Heart left ventricle (tissue), 16 donors: Measurements from ENCODE around the gene AP3B1. TPM values are rescaled to one million over a fixed set of nuclear protein-coding genes. Genes with fewer than 3 reads are reported as not detected.
A peak's percentile ranks its signal among the peaks of the same experiment; 100 is the strongest.

Experiments used
- ATAC-seq, 4 donors: fragments of 200-7000 bp; cut with Tn5 transposase; one replicate each; pipeline ENCODE4 v1.9.1; 2020 to 2022; ENCODE audit warnings: moderate library complexity in 4 of 4, mild to moderate bottlenecking in 3 of 4, moderate number of reproducible peaks in 1 of 4
- DNase-seq, 5 donors: peaks; one replicate each; pipeline ENCODE4 v3.0.0-alpha.2; 2020
- H3K27ac ChIP-seq, 12 donors: fragments of 200-600 bp; sonication (generic) in 4 of 12; one replicate each; pipeline versions ENCODE4 v1.5.0 to v1.8.0; 2016 to 2022; ENCODE audit warnings: mild to moderate bottlenecking in 2 of 12
- H3K27me3 ChIP-seq, 9 donors: fragments of 200-600 bp; sonication (generic) in 2 of 9; one replicate each; pipeline versions ENCODE4 v1.5.1 to v1.8.0; 2016 to 2022; ENCODE audit warnings: mild to moderate bottlenecking in 3 of 9
- H3K36me3 ChIP-seq, 9 donors: fragments of 200-600 bp; sonication (generic) in 2 of 9; one replicate each; pipeline versions ENCODE4 v1.5.0 to v1.8.0; 2018 to 2022; ENCODE audit warnings: mild to moderate bottlenecking in 2 of 9
- H3K4me1 ChIP-seq, 12 donors: fragments of 200-600 bp; sonication (generic) in 4 of 12; one replicate each; pipeline versions ENCODE4 v1.5.0 to v1.8.0; 2016 to 2022; ENCODE audit warnings: mild to moderate bottlenecking in 3 of 12
- H3K4me3 ChIP-seq, 12 donors: fragments of 200-600 bp; sonication (generic) in 4 of 12; one replicate each; pipeline versions ENCODE4 v1.5.0 to v1.8.0; 2017 to 2022; ENCODE audit warnings: mild to moderate bottlenecking in 9 of 12, moderate library complexity in 4 of 12
- H3K9me3 ChIP-seq, 12 donors: fragments of 200-600 bp; sonication (generic) in 4 of 12; one replicate each; pipeline versions ENCODE4 v1.5.0 to v1.8.0; 2016 to 2022; ENCODE audit warnings: mild to moderate bottlenecking in 1 of 12
- POLR2A ChIP-seq, 2 donors: fragments of 450-650 bp; IDR thresholded peaks; one replicate each; pipeline ENCODE4 v1.6.1; 2017; ENCODE audit warnings: antibody characterized with exemption in 2 of 2, mild to moderate bottlenecking in 2 of 2, moderate library complexity in 2 of 2
- WGBS, 4 donors: extraction: QIAGEN DNeasy Blood & Tissue Kit in 2 of 4; methylation state at CpG; one replicate each; pipeline versions ENCODE4 v1.1.5 to v1.1.7; 2013 to 2018; 5-methylcytosine and 5-hydroxymethylcytosine counted together
- intact Hi-C, 10 donors: fragments of 100-400 bp; cut with DNase I; formaldehyde crosslinking; loops; one replicate each; pipeline versions ENCODE4 v1.11.1 to v1.14.2; 2022
- polyA plus RNA-seq, 2 donors: library from polyadenylated mRNA; stranded (reverse); fragments of 200-250 nt; gene quantifications; one replicate each; pipeline ENCODE4 v1.2.3, GENCODE V29; 2013
- total RNA-seq, 9 donors: library from RNA; depleted of rRNA in 2 of 9; stranded (reverse); fragments of >200 nt in 2 of 9; fragmentation: NEBNext Ultra II Directional in 3 of 9; extraction: Animal tissue kit (Norgen Biotek cat#: 25700) in 3 of 9; gene quantifications; one replicate each; pipeline versions ENCODE4 v1.1.0 to v1.2.4, GENCODE V29; 2016 to 2023
- TF ChIP-seq, protein P1 (sequence below), 12 donors: fragments of 200-600 bp; sonication (generic) in 4 of 12; IDR thresholded peaks; one replicate each; pipeline versions ENCODE4 v1.5.0 to v1.8.0; 2018 to 2022; ENCODE audit warnings: antibody characterized with exemption in 12 of 12, mild to moderate bottlenecking in 5 of 12
- donor health status: ischemic (EF 13 %, LVEDD 7.1; RV severe dilation, severe dysfunction).
- donor health status: healthy with polysubstance abuse.
- donor health status: DM: no; HTN: yes; CAD: no.
- donor health status: DM: no; HTN: no; CAD: no.
- donor health status: ischemic (EF 25% LVEDD 6.9; RV normal size, moderate dysfunction).
- donor health status: ischemic (EF 25% LVEDD 5.7; RV mildly dilated, moderate dysfunction).
- donor health status: healthy.
- donor health status: DM: yes; HTN: yes; CAD: no.
- donor health status: ischemic (EF 35%, LVEDD 5.7; RV mildly dilated, moderate dysfunction).
- donor health status: nonischemic (EF 11% LVEDD 7.7; RV severe dilation, severe dysfunction).
- donor health status: DM: yes; HTN: yes; CAD: no.
- donor health status: PGD.
- donor health status: ischemic (EF 29% LVEDD 5.4; RV normal size, mild dysfunction).
- donor health status: nonischemic (EF 23%, LVEDD 6.1; RV moderate dilation, normal function).

The AP3B1 gene
- total and polyA plus RNA-seq, 11 donors = 14.4 to 33.7 (median 25.2) TPM

DNA sequence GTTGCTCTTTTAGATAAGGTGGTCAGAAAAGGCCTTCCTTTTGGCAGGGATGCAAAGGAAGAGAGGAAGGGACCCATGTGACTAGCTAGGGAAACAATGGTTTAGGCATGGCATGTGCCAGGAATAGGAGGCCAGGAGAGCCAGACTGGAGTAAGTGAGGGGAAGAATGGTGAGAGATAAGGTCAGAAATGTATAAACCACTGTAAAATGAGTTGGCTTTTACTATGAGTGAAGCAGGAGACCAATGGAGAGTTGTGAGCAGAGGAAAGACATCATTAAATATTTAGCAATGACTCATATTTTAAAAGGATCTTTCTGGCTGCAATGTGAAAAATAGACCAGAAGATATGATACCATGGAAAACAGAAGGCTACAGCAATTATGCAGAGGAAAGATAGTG is 50.9 kb downstream of the AP3B1 start:
- TF ChIP-seq, protein P1, sequence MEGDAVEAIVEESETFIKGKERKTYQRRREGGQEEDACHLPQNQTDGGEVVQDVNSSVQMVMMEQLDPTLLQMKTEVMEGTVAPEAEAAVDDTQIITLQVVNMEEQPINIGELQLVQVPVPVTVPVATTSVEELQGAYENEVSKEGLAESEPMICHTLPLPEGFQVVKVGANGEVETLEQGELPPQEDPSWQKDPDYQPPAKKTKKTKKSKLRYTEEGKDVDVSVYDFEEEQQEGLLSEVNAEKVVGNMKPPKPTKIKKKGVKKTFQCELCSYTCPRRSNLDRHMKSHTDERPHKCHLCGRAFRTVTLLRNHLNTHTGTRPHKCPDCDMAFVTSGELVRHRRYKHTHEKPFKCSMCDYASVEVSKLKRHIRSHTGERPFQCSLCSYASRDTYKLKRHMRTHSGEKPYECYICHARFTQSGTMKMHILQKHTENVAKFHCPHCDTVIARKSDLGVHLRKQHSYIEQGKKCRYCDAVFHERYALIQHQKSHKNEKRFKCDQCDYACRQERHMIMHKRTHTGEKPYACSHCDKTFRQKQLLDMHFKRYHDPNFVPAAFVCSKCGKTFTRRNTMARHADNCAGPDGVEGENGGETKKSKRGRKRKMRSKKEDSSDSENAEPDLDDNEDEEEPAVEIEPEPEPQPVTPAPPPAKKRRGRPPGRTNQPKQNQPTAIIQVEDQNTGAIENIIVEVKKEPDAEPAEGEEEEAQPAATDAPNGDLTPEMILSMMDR (IDR thresholded peaks at IDR 0.05) = no peak
- no peak for TF ChIP-seq POLR2A (IDR thresholded peaks at IDR 0.05)
- H3K27ac ChIP-seq = no peak overlapping the region
- no peaks in the 10 kb centered on the region for H3K9me3 ChIP-seq
- intact Hi-C loops = no loop called here
- peaks cover 0 to 10% (median 0%) of the 10 kb centered on the region in 9 donors for H3K36me3 ChIP-seq
- ATAC-seq (peak in 3 of 4 donors; percentile 16 to 37 (median 27)), DNase-seq (no peak)
- peaks cover 0 to 9% (median 1%) of the 10 kb centered on the region in 12 donors for H3K4me1 ChIP-seq
- no peaks in the 10 kb centered on the region for H3K27me3 ChIP-seq
- H3K4me3 ChIP-seq = no peak overlapping the region

DNA sequence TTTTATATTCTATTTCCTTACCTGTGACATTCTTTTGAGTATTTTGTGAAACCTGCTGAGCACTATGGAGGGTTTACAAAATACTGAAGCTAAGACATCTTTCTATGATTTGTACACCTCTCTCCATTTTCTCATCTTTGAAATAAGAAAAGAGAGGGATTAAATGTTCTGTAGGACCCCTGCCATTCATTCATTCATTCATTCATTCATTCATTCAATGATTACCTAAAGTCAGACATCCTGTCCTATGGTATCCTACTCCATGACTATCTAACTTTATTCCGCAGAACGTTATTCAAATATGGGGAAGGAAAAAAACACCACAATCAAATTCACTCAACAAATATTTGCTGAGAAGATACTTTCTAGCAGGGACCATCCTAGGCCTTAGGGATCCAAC is 51.4 kb downstream of the AP3B1 start:
- DNase-seq (no peak), ATAC-seq (no peak)
- Histone ChIP-seq H3K9me3 (no peaks in the 10 kb centered on the region), H3K36me3 (peaks cover 0 to 10% (median 0%) of the 10 kb centered on the region in 9 donors), H3K27ac (no peak overlapping the region), H3K4me3 (no peak overlapping the region), H3K27me3 (no peaks in the 10 kb centered on the region), H3K4me1 (peaks cover 0 to 9% (median 1%) of the 10 kb centered on the region in 12 donors)
- no peak for TF ChIP-seq POLR2A (IDR thresholded peaks at IDR 0.05)
- TF ChIP-seq, protein P1 (IDR thresholded peaks at IDR 0.05) = no peak
- intact Hi-C loops = no loop called here
- 94 to 98% (median 96%) methylated on average over 2 of the region's 2 CpGs for WGBS, 4 donors

DNA sequence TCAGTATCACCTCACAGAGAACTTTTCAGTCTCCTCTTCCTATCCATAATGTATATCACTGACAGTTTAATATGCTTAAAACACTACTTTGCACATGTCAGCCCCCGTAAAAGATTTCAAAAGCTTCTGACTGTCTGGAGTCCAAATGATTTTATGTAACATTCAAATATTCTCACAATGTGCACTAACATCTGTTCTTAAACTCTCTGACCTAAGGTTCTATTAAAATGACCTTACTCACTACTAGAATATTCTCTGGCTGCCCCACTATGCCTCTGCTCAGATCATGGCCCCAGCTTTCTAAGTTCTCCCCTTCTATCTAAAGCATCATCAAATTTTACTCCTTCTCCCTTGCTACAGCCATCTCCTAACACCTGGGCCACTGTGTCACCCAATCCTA is 52.5 kb downstream of the AP3B1 start:
- Histone ChIP-seq H3K4me3 (no peak overlapping the region), H3K9me3 (no peaks in the 10 kb centered on the region), H3K36me3 (peaks cover 0 to 10% (median 0%) of the 10 kb centered on the region in 9 donors), H3K27ac (no peak overlapping the region), H3K27me3 (no peaks in the 10 kb centered on the region), H3K4me1 (peaks cover 0 to 9% (median 1%) of the 10 kb centered on the region in 12 donors)
- WGBS, 4 donors = 90 to 94% (median 91%) methylated on average over 1 of the region's 1 CpG
- ATAC-seq (no peak), DNase-seq (no peak)
- intact Hi-C loops = no loop called here
- TF ChIP-seq, protein P1 (IDR thresholded peaks at IDR 0.05) = no peak
- no peak for TF ChIP-seq POLR2A (IDR thresholded peaks at IDR 0.05)

DNA sequence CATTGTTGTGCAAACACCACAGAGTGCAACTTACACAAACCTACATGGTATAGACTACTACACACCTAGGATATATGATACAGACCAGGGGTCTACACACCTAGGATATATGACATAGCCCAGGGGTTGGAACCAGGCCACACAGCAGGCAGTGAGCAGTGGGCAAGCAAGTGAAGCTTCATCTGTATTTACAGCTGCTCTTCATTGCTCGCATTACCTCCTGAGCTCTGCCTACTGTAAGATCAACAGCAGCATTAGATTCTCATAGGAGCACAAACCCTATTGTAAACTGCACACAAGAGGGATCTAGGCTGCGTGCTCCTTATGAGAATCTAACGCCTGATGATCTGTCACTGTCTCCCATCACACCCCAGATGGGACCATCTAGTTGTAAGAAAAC is 56.6 kb downstream of the AP3B1 start:
- WGBS, 4 donors = 97 to 99% (median 98%) methylated on average over 3 of the region's 3 CpGs
- H3K4me1 ChIP-seq = peaks cover 0 to 11% (median 0%) of the 10 kb centered on the region in 12 donors

More for the DNA sequence above, 56.6 kb downstream of the AP3B1 start:
- no peaks in the 10 kb centered on the region for H3K27me3 ChIP-seq
- DNase-seq (no peak), ATAC-seq (no peak)
- no peak overlapping the region for H3K27ac ChIP-seq
- intact Hi-C loops = no loop called here
- H3K4me3 ChIP-seq = no peak overlapping the region
- no peaks in the 10 kb centered on the region for H3K9me3 ChIP-seq
- H3K36me3 ChIP-seq = peaks cover 0 to 10% (median 0%) of the 10 kb centered on the region in 9 donors
- TF ChIP-seq, protein P1 (IDR thresholded peaks at IDR 0.05) = no peak
- TF ChIP-seq POLR2A (IDR thresholded peaks at IDR 0.05) = no peak
